GM13976 (cell line): ENCODE measurements around the gene AFDN.

Experiments used
- DNase-seq: peaks from one replicate; pipeline ENCODE4 v3.0.0; 2012; ENCODE audit warnings: low spot score
- in situ Hi-C: fragments of 300-500 bp; cut with MboI; formaldehyde crosslinking; loops from one replicate; pipeline ENCODE4 v1.12.0; 2022; ENCODE audit warnings: low sequenced_read_pairs, mixed read lengths, inconsistent platforms; ENCODE audit not compliant: unreplicated experiment
- TF ChIP-seq, protein P1 (sequence below): IDR thresholded peaks from 2 replicates; pipeline ENCODE4 v1.5.1; 2012; ENCODE audit warnings: borderline replicate concordance, mild to moderate bottlenecking; ENCODE audit not compliant: insufficient read depth; ENCODE audit errors: extremely low read depth, missing control alignments, control extremely low read depth

The AFDN gene

GRCh38 chr6:167847936-167848335, 21.2 kb downstream of the AFDN start:
- in situ Hi-C loops, result no loop called here
- no peak for DNase-seq
- TF ChIP-seq, protein P1, sequence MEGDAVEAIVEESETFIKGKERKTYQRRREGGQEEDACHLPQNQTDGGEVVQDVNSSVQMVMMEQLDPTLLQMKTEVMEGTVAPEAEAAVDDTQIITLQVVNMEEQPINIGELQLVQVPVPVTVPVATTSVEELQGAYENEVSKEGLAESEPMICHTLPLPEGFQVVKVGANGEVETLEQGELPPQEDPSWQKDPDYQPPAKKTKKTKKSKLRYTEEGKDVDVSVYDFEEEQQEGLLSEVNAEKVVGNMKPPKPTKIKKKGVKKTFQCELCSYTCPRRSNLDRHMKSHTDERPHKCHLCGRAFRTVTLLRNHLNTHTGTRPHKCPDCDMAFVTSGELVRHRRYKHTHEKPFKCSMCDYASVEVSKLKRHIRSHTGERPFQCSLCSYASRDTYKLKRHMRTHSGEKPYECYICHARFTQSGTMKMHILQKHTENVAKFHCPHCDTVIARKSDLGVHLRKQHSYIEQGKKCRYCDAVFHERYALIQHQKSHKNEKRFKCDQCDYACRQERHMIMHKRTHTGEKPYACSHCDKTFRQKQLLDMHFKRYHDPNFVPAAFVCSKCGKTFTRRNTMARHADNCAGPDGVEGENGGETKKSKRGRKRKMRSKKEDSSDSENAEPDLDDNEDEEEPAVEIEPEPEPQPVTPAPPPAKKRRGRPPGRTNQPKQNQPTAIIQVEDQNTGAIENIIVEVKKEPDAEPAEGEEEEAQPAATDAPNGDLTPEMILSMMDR, result no peak

DNA sequence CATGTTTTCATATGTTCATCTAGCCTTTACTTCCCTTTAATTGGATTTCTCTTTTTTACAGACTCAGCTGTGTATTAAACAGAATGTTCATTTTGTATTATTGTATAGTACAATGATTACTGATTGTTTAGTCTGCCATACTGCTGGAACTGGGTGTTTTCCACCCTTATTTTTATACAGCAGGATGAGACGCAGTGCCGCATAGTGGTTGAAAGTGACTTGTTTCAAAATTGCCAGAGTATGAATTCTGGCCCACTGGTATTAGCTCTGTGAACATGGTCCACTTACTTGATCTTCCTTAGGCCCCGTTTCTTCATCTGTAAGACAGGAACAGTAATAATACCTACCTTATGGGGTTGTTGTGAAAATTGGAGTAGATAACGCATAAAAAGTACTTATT, 22.1 kb downstream of the AFDN start:
- TF ChIP-seq, protein P1, result no peak

GRCh38 chr6:167849846-167850459, 23.2 kb downstream of the AFDN start:
- no peak for DNase-seq
- in situ Hi-C loops, result no loop called here
- TF ChIP-seq, protein P1, result no peak

More for the DNA sequence above, 22.1 kb downstream of the AFDN start:
- no peak for DNase-seq
- in situ Hi-C loops, result no loop called here

DNA sequence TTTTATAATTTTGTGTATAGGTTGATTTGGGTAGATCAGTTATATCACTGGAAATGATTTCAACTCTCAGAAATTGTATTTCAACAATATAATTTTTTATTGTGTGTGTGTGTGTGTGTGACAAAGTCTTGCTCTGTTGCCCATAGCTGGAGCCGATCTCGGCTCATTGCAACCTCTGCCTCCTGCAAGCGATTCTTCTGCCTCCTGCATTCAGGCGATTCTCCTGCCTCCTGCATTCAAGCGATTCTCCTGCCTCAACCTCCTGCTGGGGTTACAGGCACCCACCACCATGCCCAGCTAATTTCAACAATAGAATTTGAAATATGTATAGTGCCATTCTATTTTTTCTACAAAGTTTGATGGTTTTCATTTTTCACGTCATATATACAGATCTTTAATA, 24.1 kb downstream of the AFDN start:
- TF ChIP-seq, protein P1, result no peak
- in situ Hi-C loops, result no loop called here
- no peak for DNase-seq

DNA sequence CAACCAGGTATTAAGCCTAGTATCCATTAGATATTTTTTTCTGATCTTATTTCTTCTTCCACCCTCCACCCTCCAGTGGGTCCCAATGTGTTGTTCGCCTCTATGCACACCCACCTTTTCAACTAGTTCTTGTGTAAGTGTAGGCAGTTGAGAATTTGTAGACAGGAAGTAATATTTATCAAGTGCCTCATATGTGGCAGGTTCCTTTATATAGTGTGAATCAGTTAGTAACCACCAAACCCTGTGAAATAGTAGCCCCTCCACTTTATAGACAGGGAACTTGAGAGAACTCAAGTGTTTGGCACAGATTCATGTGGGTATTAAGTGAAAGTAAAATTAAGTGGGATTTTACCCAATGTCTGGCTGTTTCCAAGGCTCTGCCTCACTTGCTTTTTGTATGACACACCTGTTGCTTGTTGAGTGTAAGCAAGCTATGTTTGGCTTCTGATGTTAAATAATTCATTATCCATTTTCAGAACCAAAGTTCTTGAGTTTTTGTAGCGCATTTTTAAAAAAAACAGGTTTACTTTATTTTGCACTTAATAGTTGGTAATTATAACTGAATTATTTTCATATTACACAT, 24.8 kb downstream of the AFDN start:
- no peak for DNase-seq
- in situ Hi-C loops, result no loop called here
- TF ChIP-seq, protein P1, result no peak

DNA sequence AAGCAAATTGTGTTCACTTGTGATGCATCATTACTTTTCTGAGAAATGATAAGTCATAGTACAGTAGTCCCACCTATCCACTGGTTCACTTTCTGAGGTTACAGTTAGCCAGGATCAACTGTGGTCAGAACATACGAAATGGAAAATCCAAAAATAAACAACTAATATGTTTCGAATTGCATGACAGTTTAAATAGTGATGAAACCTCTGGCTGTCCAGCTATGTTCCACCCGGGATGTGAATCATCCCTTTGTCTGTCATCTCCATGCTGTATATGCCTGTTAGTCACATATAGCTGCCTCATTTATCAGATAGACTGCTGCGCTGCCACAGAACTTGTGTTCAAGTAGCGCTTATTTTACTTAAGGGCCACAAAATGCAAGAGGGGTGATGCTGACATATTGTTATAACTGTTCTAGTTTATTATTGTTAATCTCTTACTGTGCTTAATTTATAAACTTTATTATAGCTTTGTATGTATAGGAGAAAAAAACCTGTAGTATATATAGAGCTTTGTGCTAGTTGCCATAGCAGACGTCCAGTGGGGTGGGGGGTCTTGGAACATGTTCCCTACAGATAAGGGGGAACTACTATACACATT, 29.2 kb downstream of the AFDN start:
- in situ Hi-C loops, result no loop called here
- DNase-seq, result no peak
- TF ChIP-seq, protein P1, result no peak
